Measurements from ENCODE around the gene ZFP36.

The ZFP36 gene, protein sequence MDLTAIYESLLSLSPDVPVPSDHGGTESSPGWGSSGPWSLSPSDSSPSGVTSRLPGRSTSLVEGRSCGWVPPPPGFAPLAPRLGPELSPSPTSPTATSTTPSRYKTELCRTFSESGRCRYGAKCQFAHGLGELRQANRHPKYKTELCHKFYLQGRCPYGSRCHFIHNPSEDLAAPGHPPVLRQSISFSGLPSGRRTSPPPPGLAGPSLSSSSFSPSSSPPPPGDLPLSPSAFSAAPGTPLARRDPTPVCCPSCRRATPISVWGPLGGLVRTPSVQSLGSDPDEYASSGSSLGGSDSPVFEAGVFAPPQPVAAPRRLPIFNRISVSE

DNA sequence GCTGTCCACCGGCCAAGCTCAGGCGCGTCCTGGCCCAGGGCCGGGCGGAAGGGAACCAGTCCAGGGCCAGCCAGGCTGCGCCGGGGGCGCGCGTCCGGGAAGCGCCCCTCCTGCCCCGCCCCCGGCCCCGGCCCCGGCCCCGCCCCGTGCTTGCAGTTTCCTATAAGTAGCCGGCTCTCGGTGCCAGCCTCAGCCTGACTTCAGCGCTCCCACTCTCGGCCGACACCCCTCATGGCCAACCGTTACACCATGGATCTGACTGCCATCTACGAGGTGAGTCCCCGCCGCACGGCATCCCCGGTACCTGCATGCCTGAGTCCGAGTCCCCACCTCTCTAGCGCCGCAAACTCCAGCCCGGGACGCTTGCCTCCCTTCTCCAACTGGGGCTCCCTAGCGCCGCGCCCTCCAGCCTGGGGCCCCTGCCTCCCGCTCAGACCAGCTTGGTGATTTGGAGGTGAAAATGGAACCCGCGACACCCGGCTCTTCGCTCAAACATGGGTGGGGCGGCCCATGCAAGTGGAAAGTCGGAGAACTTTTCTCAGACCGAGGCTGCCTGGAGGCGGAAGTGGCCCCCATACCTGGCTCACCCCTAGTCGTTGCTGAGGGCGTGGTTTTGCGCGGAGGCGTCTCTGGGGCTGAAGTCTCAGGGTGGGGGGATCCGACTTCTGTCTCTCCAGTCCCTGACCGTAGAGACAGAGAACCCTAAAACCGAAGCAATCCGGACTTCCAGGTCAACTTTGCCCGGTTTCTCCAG, at the start of gene ZFP36:
Gene ZFP36, plus strand, starts transcription at position 192 of the 754 bp plus-strand sequence. Its CDS starts 58 bp downstream, at position 250.
- TF ChIP-seq, protein P1, sequence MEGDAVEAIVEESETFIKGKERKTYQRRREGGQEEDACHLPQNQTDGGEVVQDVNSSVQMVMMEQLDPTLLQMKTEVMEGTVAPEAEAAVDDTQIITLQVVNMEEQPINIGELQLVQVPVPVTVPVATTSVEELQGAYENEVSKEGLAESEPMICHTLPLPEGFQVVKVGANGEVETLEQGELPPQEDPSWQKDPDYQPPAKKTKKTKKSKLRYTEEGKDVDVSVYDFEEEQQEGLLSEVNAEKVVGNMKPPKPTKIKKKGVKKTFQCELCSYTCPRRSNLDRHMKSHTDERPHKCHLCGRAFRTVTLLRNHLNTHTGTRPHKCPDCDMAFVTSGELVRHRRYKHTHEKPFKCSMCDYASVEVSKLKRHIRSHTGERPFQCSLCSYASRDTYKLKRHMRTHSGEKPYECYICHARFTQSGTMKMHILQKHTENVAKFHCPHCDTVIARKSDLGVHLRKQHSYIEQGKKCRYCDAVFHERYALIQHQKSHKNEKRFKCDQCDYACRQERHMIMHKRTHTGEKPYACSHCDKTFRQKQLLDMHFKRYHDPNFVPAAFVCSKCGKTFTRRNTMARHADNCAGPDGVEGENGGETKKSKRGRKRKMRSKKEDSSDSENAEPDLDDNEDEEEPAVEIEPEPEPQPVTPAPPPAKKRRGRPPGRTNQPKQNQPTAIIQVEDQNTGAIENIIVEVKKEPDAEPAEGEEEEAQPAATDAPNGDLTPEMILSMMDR (IDR thresholded peaks at IDR 0.05; ENCODE audit: extremely low read depth, missing control alignments): no peak
- DNase-seq (ENCODE audit: low spot score): peak; percentile 89

DNA sequence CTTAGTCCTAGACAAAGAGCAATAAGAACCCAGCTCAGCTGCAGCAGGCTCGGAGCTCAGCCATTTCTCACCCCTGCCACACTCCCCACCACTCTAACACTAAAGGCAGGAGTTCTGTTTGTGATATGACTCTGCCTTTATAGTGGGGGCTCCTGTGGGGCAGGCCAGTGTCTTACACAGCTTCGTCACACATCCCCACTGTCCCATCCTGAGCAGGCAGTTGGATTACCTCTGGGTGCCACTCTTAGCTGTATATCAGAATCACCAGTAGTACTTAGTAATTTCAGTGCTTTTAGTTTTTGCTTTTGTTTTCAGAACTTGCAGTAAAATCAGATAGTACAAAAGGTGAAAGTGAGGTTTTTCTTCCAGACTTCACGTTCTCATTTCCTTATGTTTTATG, 47.6 kb upstream of the ZFP36 start:
- no peak for DNase-seq (ENCODE audit: low spot score)
- TF ChIP-seq, protein P1 (IDR thresholded peaks at IDR 0.05; ENCODE audit: extremely low read depth, missing control alignments): no peak

DNA sequence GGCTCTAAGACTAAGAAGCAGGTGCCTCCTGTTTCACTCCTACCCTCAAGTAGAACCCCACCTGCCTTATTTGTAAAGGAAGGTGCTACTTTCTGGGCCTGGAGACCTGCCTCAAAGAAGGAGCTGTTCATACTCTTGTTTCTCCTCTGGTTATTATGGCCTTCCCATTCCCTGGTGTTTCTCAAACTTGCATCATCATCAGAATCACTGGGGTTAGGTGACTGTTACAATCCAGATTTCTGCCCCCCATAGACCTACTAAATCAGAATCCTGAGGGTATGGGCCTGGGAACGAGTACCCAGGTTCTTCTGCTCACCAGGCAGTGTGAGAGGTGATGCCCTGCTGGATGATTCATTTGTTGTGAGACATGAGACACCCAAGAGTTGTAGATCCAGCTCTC, 46.0 kb upstream of the ZFP36 start:
- DNase-seq (ENCODE audit: low spot score): no peak
- TF ChIP-seq, protein P1 (IDR thresholded peaks at IDR 0.05; ENCODE audit: extremely low read depth, missing control alignments): no peak

DNA sequence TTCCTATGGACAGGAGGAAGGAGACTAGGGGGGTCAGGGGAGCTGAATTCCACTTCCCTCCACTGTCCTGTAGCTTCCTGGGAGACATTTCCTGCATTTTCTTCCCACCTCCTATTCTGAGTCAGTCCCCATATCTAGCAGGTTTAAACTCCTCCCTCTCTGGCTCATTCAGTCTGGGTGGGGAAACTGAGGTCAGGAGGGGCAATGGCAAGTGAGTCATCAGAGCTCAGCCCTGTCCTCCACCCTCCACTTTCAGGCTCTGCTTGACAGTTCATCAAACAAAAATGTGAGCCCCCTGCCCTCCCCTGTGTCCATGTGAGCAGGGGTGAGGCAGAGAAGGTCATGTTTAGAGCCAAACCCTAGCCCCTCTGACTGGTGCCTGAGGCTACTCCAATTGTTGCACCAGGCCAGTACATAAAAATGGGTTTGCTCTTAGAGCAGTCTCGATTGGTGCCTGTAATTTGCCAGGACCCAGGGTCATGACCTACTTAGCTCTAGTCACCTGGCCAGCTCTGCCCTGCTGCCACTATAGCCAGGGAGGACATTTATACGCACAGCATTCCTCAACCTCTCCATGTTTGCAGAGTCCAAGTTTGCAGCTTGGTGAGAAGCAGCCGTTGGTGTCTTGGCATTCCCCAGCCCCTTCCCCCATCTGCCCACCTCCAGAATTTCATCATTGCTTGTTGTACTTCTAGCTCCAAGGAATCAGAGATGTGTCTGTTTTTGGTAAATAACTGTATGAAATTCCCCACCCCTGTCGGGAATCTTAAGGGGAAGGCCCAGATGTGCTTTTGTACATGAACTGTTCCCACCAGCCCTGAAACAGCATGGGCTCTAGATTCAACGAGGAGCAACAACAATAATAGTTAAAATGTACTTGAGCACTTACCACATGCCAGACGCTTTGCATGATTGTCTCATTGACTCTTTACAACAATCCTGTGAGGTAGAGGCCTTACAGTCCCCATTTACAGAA, 43.7 kb upstream of the ZFP36 start:
- DNase-seq (ENCODE audit: low spot score): no peak
- TF ChIP-seq, protein P1 (IDR thresholded peaks at IDR 0.05; ENCODE audit: extremely low read depth, missing control alignments): no peak

DNA sequence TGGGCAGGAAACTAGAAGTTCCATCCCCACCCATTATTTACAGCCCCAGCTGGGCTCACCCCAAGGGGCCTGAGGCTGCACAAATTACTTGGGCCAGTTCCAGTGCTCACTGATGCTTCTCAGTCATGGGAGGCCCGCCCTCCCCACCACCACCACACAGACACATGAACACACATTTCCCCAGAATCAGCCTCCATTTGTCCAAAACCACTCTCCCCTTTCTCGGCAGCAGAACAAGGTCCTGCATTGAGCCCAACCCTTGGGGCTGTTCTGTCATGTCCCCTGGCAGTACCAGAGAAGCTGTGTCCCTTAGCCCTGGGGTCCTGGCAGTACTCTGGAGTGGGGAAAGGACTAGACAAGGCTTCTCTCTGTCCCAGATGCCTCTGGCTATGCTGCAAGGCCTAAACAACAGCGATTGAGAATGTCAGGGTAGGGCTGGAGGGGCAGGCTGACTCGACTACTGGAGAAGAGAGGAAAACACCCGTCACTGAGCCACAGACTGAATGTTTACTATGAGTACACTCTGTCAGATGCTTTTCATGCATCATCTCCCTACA, 42.7 kb upstream of the ZFP36 start:
- TF ChIP-seq, protein P1 (IDR thresholded peaks at IDR 0.05; ENCODE audit: extremely low read depth, missing control alignments): no peak
- DNase-seq (ENCODE audit: low spot score): no peak

DNA sequence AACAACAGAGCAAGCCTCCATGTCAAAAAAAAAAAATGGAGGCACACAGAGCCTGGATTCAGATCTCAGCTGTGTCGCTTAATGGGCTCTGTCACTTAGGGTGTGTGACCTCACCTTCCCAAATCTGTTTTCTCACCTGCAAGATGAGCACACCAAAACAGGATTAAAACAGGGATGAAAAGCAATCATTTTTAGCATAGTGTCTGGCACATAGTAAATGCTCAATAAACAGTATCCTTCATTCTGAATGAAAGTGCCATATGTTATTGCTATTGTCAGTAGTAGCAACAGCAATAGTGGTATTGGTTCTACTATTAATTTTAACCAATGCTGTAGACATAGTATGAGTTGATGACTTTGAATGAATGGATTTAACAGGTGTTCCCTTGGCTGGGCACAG, 41.1 kb upstream of the ZFP36 start:
- DNase-seq (ENCODE audit: low spot score): no peak
- TF ChIP-seq, protein P1 (IDR thresholded peaks at IDR 0.05; ENCODE audit: extremely low read depth, missing control alignments): no peak

All from GM20000 (cell line).